ENCODE data around the gene STEEP1.
A peak's percentile ranks its signal among the peaks of the same experiment; 100 is the strongest.

The STEEP1 gene

DNA sequence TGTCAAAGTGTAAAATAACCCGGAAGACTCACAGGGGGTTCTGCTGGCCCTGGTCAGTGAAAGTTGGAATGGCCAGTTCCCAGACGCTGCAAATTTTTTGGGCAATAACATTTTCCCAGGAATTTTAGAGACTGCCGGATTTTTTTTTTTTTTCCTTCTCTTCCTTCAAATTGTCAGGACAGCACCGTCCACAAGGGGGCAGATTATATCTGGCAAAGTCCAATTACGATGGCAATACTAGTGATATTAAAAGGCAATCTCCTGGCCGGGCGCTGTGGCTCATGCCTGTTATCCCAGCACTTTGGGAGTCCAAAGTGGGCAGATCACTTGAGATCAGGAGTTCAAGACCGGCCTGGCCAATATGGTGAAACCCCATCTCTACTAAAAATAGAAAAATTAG lies 76.5 kb downstream of the STEEP1 start:
- peak; percentile 38 for DNase-seq (ENCODE audit: low read depth)
